Subcutaneous adipose tissue (tissue), 4 donors: ENCODE results near the gene WDR41. TPM values are rescaled to one million over a fixed set of nuclear protein-coding genes. Genes with fewer than 3 reads are reported as not detected.

Experiments used
- CTCF ChIP-seq: fragments of 450-650 bp; IDR thresholded peaks from one replicate; pipeline ENCODE4 v1.5.1; 2016; ENCODE audit warnings: low read depth, mild to moderate bottlenecking, control low read depth, antibody characterized with exemption, moderate library complexity
- total RNA-seq, 4 donors: library from RNA; depleted of rRNA; stranded (reverse); fragments of >200 nt; gene quantifications; one replicate each; pipeline ENCODE4 v1.1.0, GENCODE V29; 2016

The WDR41 gene
- total RNA-seq, 4 donors from 2014 or later = 42.8 to 78.4 (median 59.9) TPM

- no peak for TF ChIP-seq CTCF
Measured at GRCh38 chr5:77398896-77399295, 93.2 kb downstream of the WDR41 start.

- no peak for TF ChIP-seq CTCF
Measured at GRCh38 chr5:77398458-77398857, 93.7 kb downstream of the WDR41 start.

- no peak for TF ChIP-seq CTCF
Measured at GRCh38 chr5:77397686-77398292, 94.3 kb downstream of the WDR41 start.

GRCh38 chr5:77396017-77396416 is 96.1 kb downstream of the WDR41 start:
- TF ChIP-seq CTCF = no peak

- TF ChIP-seq CTCF = no peak
Measured at GRCh38 chr5:77394064-77394715, 97.9 kb downstream of the WDR41 start.

- no peak for TF ChIP-seq CTCF
Measured at GRCh38 chr5:77391240-77391765, 100.8 kb downstream of the WDR41 start.

GRCh38 chr5:77390795-77391194 is 101.3 kb downstream of the WDR41 start:
- no peak for TF ChIP-seq CTCF
